ENCODE results near the gene PCDHB14.
"Not testable (repeated sequence)": the region's sequence is repeated elsewhere in the genome, so short reads cannot be mapped to it uniquely, and the experiment has no call there.

DNA sequence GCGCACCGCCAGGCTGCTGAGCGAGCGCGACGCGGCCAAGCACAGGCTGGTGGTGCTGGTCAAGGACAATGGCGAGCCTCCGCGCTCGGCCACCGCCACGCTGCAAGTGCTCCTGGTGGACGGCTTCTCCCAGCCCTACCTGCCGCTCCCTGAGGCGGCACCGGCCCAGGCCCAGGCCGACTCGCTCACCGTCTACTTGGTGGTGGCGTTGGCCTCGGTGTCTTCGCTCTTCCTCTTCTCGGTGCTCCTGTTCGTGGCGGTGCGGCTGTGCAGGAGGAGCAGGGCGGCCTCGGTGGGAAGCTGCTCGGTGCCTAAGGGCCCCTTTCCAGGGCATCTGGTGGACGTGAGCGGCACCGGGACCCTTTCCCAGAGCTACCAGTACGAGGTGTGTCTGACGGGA, 21.5 kb upstream of the PCDHB14 start:
- TF ChIP-seq, protein P1, sequence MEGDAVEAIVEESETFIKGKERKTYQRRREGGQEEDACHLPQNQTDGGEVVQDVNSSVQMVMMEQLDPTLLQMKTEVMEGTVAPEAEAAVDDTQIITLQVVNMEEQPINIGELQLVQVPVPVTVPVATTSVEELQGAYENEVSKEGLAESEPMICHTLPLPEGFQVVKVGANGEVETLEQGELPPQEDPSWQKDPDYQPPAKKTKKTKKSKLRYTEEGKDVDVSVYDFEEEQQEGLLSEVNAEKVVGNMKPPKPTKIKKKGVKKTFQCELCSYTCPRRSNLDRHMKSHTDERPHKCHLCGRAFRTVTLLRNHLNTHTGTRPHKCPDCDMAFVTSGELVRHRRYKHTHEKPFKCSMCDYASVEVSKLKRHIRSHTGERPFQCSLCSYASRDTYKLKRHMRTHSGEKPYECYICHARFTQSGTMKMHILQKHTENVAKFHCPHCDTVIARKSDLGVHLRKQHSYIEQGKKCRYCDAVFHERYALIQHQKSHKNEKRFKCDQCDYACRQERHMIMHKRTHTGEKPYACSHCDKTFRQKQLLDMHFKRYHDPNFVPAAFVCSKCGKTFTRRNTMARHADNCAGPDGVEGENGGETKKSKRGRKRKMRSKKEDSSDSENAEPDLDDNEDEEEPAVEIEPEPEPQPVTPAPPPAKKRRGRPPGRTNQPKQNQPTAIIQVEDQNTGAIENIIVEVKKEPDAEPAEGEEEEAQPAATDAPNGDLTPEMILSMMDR (IDR thresholded peaks at IDR 0.05), result not testable (repeated sequence)
- TF ChIP-seq POLR2A (IDR thresholded peaks at IDR 0.05), result not testable (repeated sequence)
